Measurements from ENCODE around the gene RAB7B. TPM values are rescaled to one million over a fixed set of nuclear protein-coding genes. Genes with fewer than 3 reads are reported as not detected.

RAB7B gene, protein sequence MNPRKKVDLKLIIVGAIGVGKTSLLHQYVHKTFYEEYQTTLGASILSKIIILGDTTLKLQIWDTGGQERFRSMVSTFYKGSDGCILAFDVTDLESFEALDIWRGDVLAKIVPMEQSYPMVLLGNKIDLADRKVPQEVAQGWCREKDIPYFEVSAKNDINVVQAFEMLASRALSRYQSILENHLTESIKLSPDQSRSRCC
- total RNA-seq (2022; extraction: Qiagen RNA extraction), result 1.0 to 2.8 TPM (median 1.7 TPM) in 5 replicates

GRCh38 chr1:206002871-206003801 lies at the start of gene RAB7B:
TSS of gene RAB7B (minus strand) at chr1:206003395. CDS start at chr1:205994135, 9,260 bp downstream.

DNA sequence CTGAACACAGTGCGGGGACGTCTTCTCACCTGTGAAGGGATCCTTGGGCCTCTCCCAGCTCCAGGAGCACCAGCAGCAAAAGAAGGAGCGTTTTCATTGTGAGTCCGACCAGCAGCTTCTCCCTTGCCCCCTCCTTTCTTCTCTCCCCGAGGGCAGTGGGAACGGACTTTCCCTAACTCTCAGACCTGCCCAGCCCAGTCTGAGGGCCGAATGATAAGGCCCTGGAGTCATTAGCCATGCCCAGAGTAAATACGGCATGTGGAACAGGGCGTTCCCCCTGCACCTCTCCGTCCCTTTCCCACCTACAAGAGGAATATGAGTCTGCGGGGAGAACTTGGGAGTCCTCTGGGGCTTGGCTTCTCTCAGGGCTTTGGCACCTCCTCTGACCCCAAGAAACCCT lies 20.5 kb upstream of the RAB7B start, which contains the start of gene CTSE:
Gene CTSE, minus strand, starts transcription at position 201 of the 400 bp plus-strand sequence. Its CDS starts 104 bp downstream, at position 97.

GRCh38 chr1:205943245-205943644 lies 60.0 kb downstream of the RAB7B start, which contains the start of gene SLC26A9:
TSS of gene SLC26A9 (minus strand) at chr1:205943456. CDS start at chr1:205935820, 7,636 bp downstream.

Other genes with a start within 250 kb of the RAB7B start
- 11.6 to 13.2 TPM (median 12.1 TPM) in 5 replicates for gene RAB29, start 227.9 kb downstream of the RAB7B start, total RNA-seq (2022; extraction: Qiagen RNA extraction)
- gene SLC41A1, start 190.2 kb downstream of the RAB7B start, total RNA-seq (2022; extraction: Qiagen RNA extraction), result 21.5 to 25.6 TPM (median 23.4 TPM) in 5 replicates
- gene PM20D1, start 153.3 kb downstream of the RAB7B start, total RNA-seq (2022; extraction: Qiagen RNA extraction), result not detected in 5 replicates
- 0.05 to 0.09 TPM (median 0.08 TPM) in 5 replicates for gene SLC26A9, start 59.9 kb downstream of the RAB7B start, total RNA-seq (2022; extraction: Qiagen RNA extraction)
- gene CTSE, start 20.5 kb upstream of the RAB7B start, total RNA-seq (2022; extraction: Qiagen RNA extraction), result not detected in 5 replicates
- not detected in 5 replicates for gene RHEX, start 49.8 kb upstream of the RAB7B start, total RNA-seq (2022; extraction: Qiagen RNA extraction)
- not detected in 5 replicates for gene AVPR1B, start 114.0 kb upstream of the RAB7B start, total RNA-seq (2022; extraction: Qiagen RNA extraction)
- gene FAM72A, start 199.4 kb upstream of the RAB7B start, total RNA-seq (2022; extraction: Qiagen RNA extraction), result 9.6 to 12.9 TPM (median 11.8 TPM) in 5 replicates
- gene SRGAP2, start 200.1 kb upstream of the RAB7B start, total RNA-seq (2022; extraction: Qiagen RNA extraction), result 18.7 to 29.5 TPM (median 26.5 TPM) in 5 replicates

Measured in A549 treated with CORT108297 at 1 μM for 4 hours (cell line).